T-helper 2 cell (primary cell): ENCODE data around the gene ZFP28.

Source experiments
- DNase-seq, 5 experiments: peaks; one replicate each; pipeline versions ENCODE4 v3.0.0 to v3.0.0-alpha.2; 2012 to 2022

ZFP28 gene

DNA sequence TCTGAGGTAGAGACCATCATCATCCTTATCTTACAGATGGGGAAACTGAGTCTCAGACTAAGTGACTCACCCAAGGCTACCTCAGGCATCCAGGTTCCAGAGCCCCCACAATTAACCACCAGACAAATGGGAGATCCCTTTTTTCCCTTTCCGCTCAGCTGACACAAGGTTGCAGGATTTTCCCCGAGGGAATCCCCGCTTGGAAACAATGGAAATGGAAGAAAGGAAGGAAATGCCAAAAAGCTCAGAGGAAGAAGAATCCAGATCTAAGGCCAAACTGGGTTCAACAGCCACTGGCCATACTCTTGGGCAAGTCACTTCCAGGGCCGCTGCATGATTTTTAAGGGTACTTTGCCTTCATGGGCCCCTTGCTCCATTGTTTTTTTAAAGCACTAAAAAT is 57.9 kb downstream of the ZFP28 start:
- no peak for DNase-seq

DNA sequence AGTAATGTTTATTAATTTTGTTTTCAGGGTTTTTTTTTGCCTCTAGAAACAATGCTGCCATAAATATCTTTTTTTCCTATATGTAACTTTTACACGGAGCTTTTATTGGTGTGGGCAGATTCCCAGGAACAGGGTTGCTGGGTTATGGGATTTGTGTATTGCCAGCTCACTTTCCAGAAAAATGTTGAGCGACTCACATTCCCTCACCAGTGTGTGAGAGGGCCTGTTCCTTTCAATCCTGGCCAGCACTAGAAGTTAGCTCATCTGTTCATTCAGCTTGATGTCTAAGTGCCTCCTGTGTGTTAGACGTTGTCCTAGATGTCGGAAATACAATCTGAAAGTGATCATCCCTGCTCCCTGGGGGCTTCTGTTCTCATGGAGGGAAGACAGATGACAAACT is 58.9 kb downstream of the ZFP28 start:
- DNase-seq = no peak

DNA sequence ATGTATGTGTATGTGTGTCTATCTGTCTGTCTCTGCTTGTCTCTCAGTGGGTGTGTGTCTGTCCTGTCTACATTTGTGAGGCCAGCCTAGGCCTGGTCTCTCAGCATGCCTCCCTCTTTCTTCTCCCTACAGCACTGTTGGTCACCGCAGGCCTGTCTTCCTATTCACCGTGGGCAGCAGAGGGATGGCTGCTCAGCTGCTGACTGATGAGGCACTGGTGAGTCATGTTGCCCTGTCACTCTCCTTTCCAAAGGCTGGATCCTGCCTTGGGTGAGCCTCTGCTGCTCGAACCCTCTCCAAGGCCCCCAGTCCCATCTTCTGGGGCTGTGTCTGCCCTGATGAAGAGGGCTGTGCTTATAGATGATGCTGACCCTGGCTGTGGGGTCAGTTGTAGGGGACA is 62.6 kb downstream of the ZFP28 start:
- DNase-seq = no peak

DNA sequence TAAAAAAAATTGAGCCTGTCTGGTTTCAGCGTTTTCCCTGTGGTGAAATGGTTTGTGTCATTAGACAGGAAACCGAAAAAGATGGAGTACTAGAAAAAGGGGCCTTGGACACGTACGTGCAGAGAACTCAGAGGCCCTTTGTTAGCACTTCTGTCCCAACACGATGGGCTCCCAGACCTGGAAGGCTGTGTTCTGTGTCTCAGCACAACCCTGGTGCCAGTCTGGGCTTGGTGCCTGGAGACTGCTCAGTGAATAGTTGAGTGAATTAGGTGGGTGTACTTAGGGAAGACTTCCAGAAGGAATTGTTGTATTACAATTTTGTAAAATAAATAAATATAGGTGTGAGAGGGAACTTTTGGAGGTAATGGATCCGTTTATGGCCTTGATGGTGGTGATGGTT is 65.1 kb downstream of the ZFP28 start:
- DNase-seq = no peak
